ENCODE measurements around the gene KLHL29.

KLHL29 gene

GRCh38 chr2:23354554-23354953 is 30.4 kb upstream of the KLHL29 start:
- peaks cover 13% of the 10 kb centered on the region for H3K27me3 ChIP-seq (ENCODE audit: control insufficient read depth, insufficient read depth, low read length)

GRCh38 chr2:23355001-23355400 is 30.0 kb upstream of the KLHL29 start:
- Histone ChIP-seq H3K4me3 (ENCODE audit: low read depth, low read length) (no peak overlapping the region), H3K27me3 (ENCODE audit: control insufficient read depth, insufficient read depth, low read length) (peaks cover 17% of the 10 kb centered on the region), H3K4me1 (ENCODE audit: control insufficient read depth, insufficient read depth, low read length) (no peaks in the 10 kb centered on the region), H3K9ac (ENCODE audit: low read depth, low read length) (no peak overlapping the region), H3K9me3 (ENCODE audit: control insufficient read depth, insufficient read depth, low read length) (no peaks in the 10 kb centered on the region), H3K36me3 (ENCODE audit: control insufficient read depth, insufficient read depth, low read length) (no peaks in the 10 kb centered on the region)

More at GRCh38 chr2:23354554-23354953, 30.4 kb upstream of the KLHL29 start:
- no peaks in the 10 kb centered on the region for H3K4me1 ChIP-seq (ENCODE audit: control insufficient read depth, insufficient read depth, low read length)
- H3K9me3 ChIP-seq (ENCODE audit: control insufficient read depth, insufficient read depth, low read length) = no peaks in the 10 kb centered on the region
- H3K36me3 ChIP-seq (ENCODE audit: control insufficient read depth, insufficient read depth, low read length) = no peaks in the 10 kb centered on the region
- H3K9ac ChIP-seq (ENCODE audit: low read depth, low read length) = no peak overlapping the region
- no peak overlapping the region for H3K4me3 ChIP-seq (ENCODE audit: low read depth, low read length)

- H3K9ac ChIP-seq (ENCODE audit: low read depth, low read length) = no peak overlapping the region
- H3K36me3 ChIP-seq (ENCODE audit: control insufficient read depth, insufficient read depth, low read length) = no peaks in the 10 kb centered on the region
- H3K4me3 ChIP-seq (ENCODE audit: low read depth, low read length) = no peak overlapping the region
- H3K4me1 ChIP-seq (ENCODE audit: control insufficient read depth, insufficient read depth, low read length) = no peaks in the 10 kb centered on the region
- H3K27me3 ChIP-seq (ENCODE audit: control insufficient read depth, insufficient read depth, low read length) = peaks cover 20% of the 10 kb centered on the region
- H3K9me3 ChIP-seq (ENCODE audit: control insufficient read depth, insufficient read depth, low read length) = no peaks in the 10 kb centered on the region
Measured at GRCh38 chr2:23356711-23357110, 28.3 kb upstream of the KLHL29 start.

GRCh38 chr2:23359631-23360567 is 25.1 kb upstream of the KLHL29 start:
- no peak overlapping the region for H3K9ac ChIP-seq (ENCODE audit: low read depth, low read length)
- no peaks in the 10 kb centered on the region for H3K9me3 ChIP-seq (ENCODE audit: control insufficient read depth, insufficient read depth, low read length)
- no peak overlapping the region for H3K4me3 ChIP-seq (ENCODE audit: low read depth, low read length)
- no peaks in the 10 kb centered on the region for H3K4me1 ChIP-seq (ENCODE audit: control insufficient read depth, insufficient read depth, low read length)
- H3K36me3 ChIP-seq (ENCODE audit: control insufficient read depth, insufficient read depth, low read length) = no peaks in the 10 kb centered on the region
- peaks cover 14% of the 10 kb centered on the region for H3K27me3 ChIP-seq (ENCODE audit: control insufficient read depth, insufficient read depth, low read length)

- Histone ChIP-seq H3K9me3 (ENCODE audit: control insufficient read depth, insufficient read depth, low read length) (no peaks in the 10 kb centered on the region), H3K4me1 (ENCODE audit: control insufficient read depth, insufficient read depth, low read length) (no peaks in the 10 kb centered on the region), H3K9ac (ENCODE audit: low read depth, low read length) (no peak overlapping the region), H3K36me3 (ENCODE audit: control insufficient read depth, insufficient read depth, low read length) (no peaks in the 10 kb centered on the region), H3K4me3 (ENCODE audit: low read depth, low read length) (no peak overlapping the region), H3K27me3 (ENCODE audit: control insufficient read depth, insufficient read depth, low read length) (peaks cover 14% of the 10 kb centered on the region)
Measured at GRCh38 chr2:23360571-23361125, 24.3 kb upstream of the KLHL29 start.

- H3K4me3 ChIP-seq (ENCODE audit: low read depth, low read length) = no peak overlapping the region
- H3K4me1 ChIP-seq (ENCODE audit: control insufficient read depth, insufficient read depth, low read length) = no peaks in the 10 kb centered on the region
- peaks cover 14% of the 10 kb centered on the region for H3K27me3 ChIP-seq (ENCODE audit: control insufficient read depth, insufficient read depth, low read length)
- H3K36me3 ChIP-seq (ENCODE audit: control insufficient read depth, insufficient read depth, low read length) = no peaks in the 10 kb centered on the region
- H3K9ac ChIP-seq (ENCODE audit: low read depth, low read length) = no peak overlapping the region
- no peaks in the 10 kb centered on the region for H3K9me3 ChIP-seq (ENCODE audit: control insufficient read depth, insufficient read depth, low read length)
Measured at GRCh38 chr2:23361152-23361551, 23.8 kb upstream of the KLHL29 start.

- no peaks in the 10 kb centered on the region for H3K36me3 ChIP-seq (ENCODE audit: control insufficient read depth, insufficient read depth, low read length)
- no peak overlapping the region for H3K4me3 ChIP-seq (ENCODE audit: low read depth, low read length)
- H3K9ac ChIP-seq (ENCODE audit: low read depth, low read length) = no peak overlapping the region
- H3K27me3 ChIP-seq (ENCODE audit: control insufficient read depth, insufficient read depth, low read length) = peaks cover 14% of the 10 kb centered on the region
- H3K9me3 ChIP-seq (ENCODE audit: control insufficient read depth, insufficient read depth, low read length) = no peaks in the 10 kb centered on the region
- no peaks in the 10 kb centered on the region for H3K4me1 ChIP-seq (ENCODE audit: control insufficient read depth, insufficient read depth, low read length)
Measured at GRCh38 chr2:23363268-23363667, 21.7 kb upstream of the KLHL29 start.

- Histone ChIP-seq H3K27me3 (ENCODE audit: control insufficient read depth, insufficient read depth, low read length) (peaks cover 14% of the 10 kb centered on the region), H3K9me3 (ENCODE audit: control insufficient read depth, insufficient read depth, low read length) (no peaks in the 10 kb centered on the region)
Measured at GRCh38 chr2:23363831-23364230, 21.1 kb upstream of the KLHL29 start.

GRCh38 chr2:23366720-23367119 is 18.3 kb upstream of the KLHL29 start:
- no peaks in the 10 kb centered on the region for H3K9me3 ChIP-seq (ENCODE audit: control insufficient read depth, insufficient read depth, low read length)
- no peaks in the 10 kb centered on the region for H3K4me1 ChIP-seq (ENCODE audit: control insufficient read depth, insufficient read depth, low read length)
- no peak overlapping the region for H3K9ac ChIP-seq (ENCODE audit: low read depth, low read length)
- no peak overlapping the region for H3K4me3 ChIP-seq (ENCODE audit: low read depth, low read length)
- H3K27me3 ChIP-seq (ENCODE audit: control insufficient read depth, insufficient read depth, low read length) = peaks cover 1% of the 10 kb centered on the region
- no peaks in the 10 kb centered on the region for H3K36me3 ChIP-seq (ENCODE audit: control insufficient read depth, insufficient read depth, low read length)

More at GRCh38 chr2:23363831-23364230, 21.1 kb upstream of the KLHL29 start:
- Histone ChIP-seq H3K9ac (ENCODE audit: low read depth, low read length) (no peak overlapping the region), H3K4me3 (ENCODE audit: low read depth, low read length) (no peak overlapping the region), H3K36me3 (ENCODE audit: control insufficient read depth, insufficient read depth, low read length) (no peaks in the 10 kb centered on the region), H3K4me1 (ENCODE audit: control insufficient read depth, insufficient read depth, low read length) (no peaks in the 10 kb centered on the region)

- H3K27me3 ChIP-seq (ENCODE audit: control insufficient read depth, insufficient read depth, low read length) = no peaks in the 10 kb centered on the region
- no peak overlapping the region for H3K4me3 ChIP-seq (ENCODE audit: low read depth, low read length)
- H3K9ac ChIP-seq (ENCODE audit: low read depth, low read length) = no peak overlapping the region
- no peaks in the 10 kb centered on the region for H3K4me1 ChIP-seq (ENCODE audit: control insufficient read depth, insufficient read depth, low read length)
- H3K9me3 ChIP-seq (ENCODE audit: control insufficient read depth, insufficient read depth, low read length) = no peaks in the 10 kb centered on the region
- no peaks in the 10 kb centered on the region for H3K36me3 ChIP-seq (ENCODE audit: control insufficient read depth, insufficient read depth, low read length)
Measured at GRCh38 chr2:23367760-23368159, 17.2 kb upstream of the KLHL29 start.

- H3K4me1 ChIP-seq (ENCODE audit: control insufficient read depth, insufficient read depth, low read length) = no peaks in the 10 kb centered on the region
- no peaks in the 10 kb centered on the region for H3K27me3 ChIP-seq (ENCODE audit: control insufficient read depth, insufficient read depth, low read length)
- no peak overlapping the region for H3K4me3 ChIP-seq (ENCODE audit: low read depth, low read length)
- H3K36me3 ChIP-seq (ENCODE audit: control insufficient read depth, insufficient read depth, low read length) = no peaks in the 10 kb centered on the region
- no peaks in the 10 kb centered on the region for H3K9me3 ChIP-seq (ENCODE audit: control insufficient read depth, insufficient read depth, low read length)
- H3K9ac ChIP-seq (ENCODE audit: low read depth, low read length) = no peak overlapping the region
Measured at GRCh38 chr2:23373666-23374065, 11.3 kb upstream of the KLHL29 start.

GRCh38 chr2:23375448-23375847 is 9.5 kb upstream of the KLHL29 start:
- Histone ChIP-seq H3K36me3 (ENCODE audit: control insufficient read depth, insufficient read depth, low read length) (no peaks in the 10 kb centered on the region), H3K4me1 (ENCODE audit: control insufficient read depth, insufficient read depth, low read length) (no peaks in the 10 kb centered on the region), H3K9ac (ENCODE audit: low read depth, low read length) (no peak overlapping the region), H3K9me3 (ENCODE audit: control insufficient read depth, insufficient read depth, low read length) (no peaks in the 10 kb centered on the region), H3K4me3 (ENCODE audit: low read depth, low read length) (no peak overlapping the region), H3K27me3 (ENCODE audit: control insufficient read depth, insufficient read depth, low read length) (no peaks in the 10 kb centered on the region)
